GM12878 (cell line): ENCODE data around the gene LMAN1L. TPM values are rescaled to one million over a fixed set of nuclear protein-coding genes. Genes with fewer than 3 reads are reported as not detected.

Experiments used
- CEBPB ChIP-seq, 2 experiments: fragments of 150-350 bp in 1 of 2; IDR thresholded peaks; 2 replicates each; pipeline ENCODE4 v1.6.1; 2012 to 2014; ENCODE audit warnings: low read depth in 2 of 2, low read length in 2 of 2, borderline replicate concordance in 1 of 2, inconsistent platforms in 1 of 2
- CHD2 ChIP-seq: IDR thresholded peaks from 2 replicates; pipeline ENCODE4 v1.6.1; 2011; ENCODE audit warnings: low read depth, low read length, improper control_type of control experiment, borderline replicate concordance
- CREB1 ChIP-seq: IDR thresholded peaks from 2 replicates; pipeline ENCODE4 v1.6.1; 2012; ENCODE audit warnings: low read depth, mild to moderate bottlenecking, inconsistent platforms
- EED ChIP-seq: sonication (generic); IDR thresholded peaks from 2 replicates; pipeline ENCODE4 v1.6.1; 2016; ENCODE audit warnings: antibody characterized with exemption, low read depth
- IKZF2 ChIP-seq, 2 experiments: fragments of 450-650 bp; IDR thresholded peaks; 2 replicates each; pipeline ENCODE4 v1.6.1; 2017; ENCODE audit warnings: mild to moderate bottlenecking in 2 of 2, moderate library complexity in 2 of 2
- JUND ChIP-seq: IDR thresholded peaks from 2 replicates; pipeline ENCODE4 v1.6.1; 2012; ENCODE audit warnings: low read depth, mild to moderate bottlenecking, low read length, improper control_type of control experiment, moderate library complexity
- MTA2 ChIP-seq: fragments of 450-650 bp; IDR thresholded peaks from 2 replicates; pipeline ENCODE4 v1.6.1; 2016; ENCODE audit warnings: low read depth, mild to moderate bottlenecking, moderate library complexity
- MTA3 ChIP-seq: IDR thresholded peaks from 2 replicates; pipeline ENCODE4 v1.6.1; 2012; ENCODE audit warnings: low read length, inconsistent platforms, borderline replicate concordance
- MYB ChIP-seq: fragments of 150-350 bp; IDR thresholded peaks from 2 replicates; pipeline ENCODE4 v1.6.1; 2014; ENCODE audit warnings: mild to moderate bottlenecking, low read depth, low read length, borderline replicate concordance
- NFXL1 ChIP-seq: fragments of 450-650 bp; IDR thresholded peaks from 2 replicates; pipeline ENCODE4 v1.6.1; 2017; ENCODE audit warnings: antibody characterized with exemption, mild to moderate bottlenecking, borderline replicate concordance
- PAX8 ChIP-seq: fragments of 450-650 bp; IDR thresholded peaks from 2 replicates; pipeline ENCODE4 v1.6.1; 2017; ENCODE audit warnings: mild to moderate bottlenecking, moderate library complexity
- PML ChIP-seq: IDR thresholded peaks from 2 replicates; pipeline ENCODE4 v1.6.1; 2012; ENCODE audit warnings: low read length, inconsistent platforms
- RCOR1 ChIP-seq: conservative IDR thresholded peaks from 2 replicates; pipeline ENCODE4 v1.6.1; 2012; ENCODE audit warnings: low read depth, low read length, improper control_type of control experiment
- RUNX3 ChIP-seq: IDR thresholded peaks from 2 replicates; pipeline ENCODE4 v1.6.1; 2012; ENCODE audit warnings: low read length, inconsistent platforms
- SMARCA5 ChIP-seq: fragments of 450-650 bp; IDR thresholded peaks from 2 replicates; pipeline ENCODE4 v1.6.1; 2017; ENCODE audit warnings: mild to moderate bottlenecking
- SUPT20H ChIP-seq: IDR thresholded peaks from 2 replicates; pipeline ENCODE4 v1.6.1; 2011; ENCODE audit warnings: low read depth, mild to moderate bottlenecking, low read length, moderate library complexity, borderline replicate concordance; ENCODE audit not compliant: control insufficient read depth
- TAF1 ChIP-seq: IDR thresholded peaks from 2 replicates; pipeline ENCODE4 v1.6.1; 2011; ENCODE audit warnings: mild to moderate bottlenecking, low read depth, low read length, borderline replicate concordance
- ZNF384 ChIP-seq: IDR thresholded peaks from 2 replicates; pipeline ENCODE4 v1.6.1; 2012; ENCODE audit warnings: low read depth, mild to moderate bottlenecking, low read length, improper control_type of control experiment, borderline replicate concordance
- polyA plus RNA-seq, 11 experiments: library from polyadenylated mRNA; depleted of rRNA in 4 of 11; unstranded in 6 of 11; stranded (reverse) in 5 of 11; fragments of >200 nt; fragmentation: Nextera tagmentation in 4 of 11; fragmentation: Illumina TruSeq in 1 of 11; extraction: Ambion mirVana in 4 of 11; extraction: Trizol in 1 of 11; gene quantifications; 1 replicate in 1 of 11; 2 replicates in 10 of 11; pipeline versions ENCODE4 v1.2.1 to v1.2.3, GENCODE V29; 2011 to 2016; ENCODE audit warnings: inconsistent platforms in 2 of 11, missing spikeins in 2 of 11, low read depth in 1 of 11
- total RNA-seq, 4 experiments: library from RNA; depleted of rRNA in 3 of 4; stranded (reverse); fragments of >200 nt in 3 of 4; fragmentation: Illumina TruSeq in 1 of 4; extraction: Trizol in 1 of 4; gene quantifications; 2 replicates each; pipeline versions ENCODE4 v1.2.1 to v1.2.3, GENCODE V29; 2013 to 2021
- TF ChIP-seq, protein P1 (sequence below): fragments of 450-650 bp; IDR thresholded peaks from 2 replicates; pipeline ENCODE4 v1.6.1; 2018; ENCODE audit warnings: mild to moderate bottlenecking, low read depth, moderate library complexity; ENCODE audit not compliant: partially characterized antibody
- TF ChIP-seq, protein P2 (sequence below): IDR thresholded peaks from 2 replicates; pipeline ENCODE4 v1.6.1; 2012; ENCODE audit warnings: low read length, inconsistent platforms
- TF ChIP-seq, protein P3 (sequence below): IDR thresholded peaks from 2 replicates; pipeline ENCODE4 v1.6.1; 2012; ENCODE audit warnings: low read depth, low read length, improper control_type of control experiment
- TF ChIP-seq, protein P4 (sequence below): fragments of 150-350 bp; IDR thresholded peaks from 2 replicates; pipeline ENCODE4 v1.6.1; 2016; ENCODE audit warnings: low read depth, low read length
- TF ChIP-seq, protein P5 (sequence below): fragments of 450-650 bp; IDR thresholded peaks from 2 replicates; pipeline ENCODE4 v1.6.1; 2014; ENCODE audit warnings: mild to moderate bottlenecking

The LMAN1L gene
- total and polyA plus RNA-seq, 10 of the 15 experiments (the other 5 are each of a cell fraction or from before 2014, with no cell fraction given) = not detected

DNA sequence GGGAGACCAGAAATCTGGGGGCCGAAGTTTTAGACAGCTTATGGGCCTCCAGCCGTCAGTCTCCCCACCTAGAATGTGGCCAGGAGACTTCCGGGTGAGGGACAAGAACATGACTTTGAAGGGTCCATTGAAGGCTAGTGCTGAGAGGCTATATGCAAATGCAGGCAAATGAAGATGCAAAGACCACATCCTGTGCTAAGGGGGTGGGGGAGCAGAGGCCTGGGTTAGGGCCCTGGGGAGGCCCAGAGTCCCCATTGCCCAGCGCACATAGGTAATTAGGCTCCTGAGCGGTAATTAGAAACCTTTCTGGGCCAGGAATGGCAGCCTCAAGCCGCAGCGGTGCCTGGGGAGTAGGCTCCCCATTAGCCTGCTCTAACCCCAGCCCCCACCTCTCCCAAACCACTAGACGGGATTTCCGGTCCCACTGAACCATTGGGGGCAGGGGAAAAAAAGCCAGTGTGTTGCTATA is 23.9 kb upstream of the LMAN1L start (continued):
- TF ChIP-seq, protein P1, sequence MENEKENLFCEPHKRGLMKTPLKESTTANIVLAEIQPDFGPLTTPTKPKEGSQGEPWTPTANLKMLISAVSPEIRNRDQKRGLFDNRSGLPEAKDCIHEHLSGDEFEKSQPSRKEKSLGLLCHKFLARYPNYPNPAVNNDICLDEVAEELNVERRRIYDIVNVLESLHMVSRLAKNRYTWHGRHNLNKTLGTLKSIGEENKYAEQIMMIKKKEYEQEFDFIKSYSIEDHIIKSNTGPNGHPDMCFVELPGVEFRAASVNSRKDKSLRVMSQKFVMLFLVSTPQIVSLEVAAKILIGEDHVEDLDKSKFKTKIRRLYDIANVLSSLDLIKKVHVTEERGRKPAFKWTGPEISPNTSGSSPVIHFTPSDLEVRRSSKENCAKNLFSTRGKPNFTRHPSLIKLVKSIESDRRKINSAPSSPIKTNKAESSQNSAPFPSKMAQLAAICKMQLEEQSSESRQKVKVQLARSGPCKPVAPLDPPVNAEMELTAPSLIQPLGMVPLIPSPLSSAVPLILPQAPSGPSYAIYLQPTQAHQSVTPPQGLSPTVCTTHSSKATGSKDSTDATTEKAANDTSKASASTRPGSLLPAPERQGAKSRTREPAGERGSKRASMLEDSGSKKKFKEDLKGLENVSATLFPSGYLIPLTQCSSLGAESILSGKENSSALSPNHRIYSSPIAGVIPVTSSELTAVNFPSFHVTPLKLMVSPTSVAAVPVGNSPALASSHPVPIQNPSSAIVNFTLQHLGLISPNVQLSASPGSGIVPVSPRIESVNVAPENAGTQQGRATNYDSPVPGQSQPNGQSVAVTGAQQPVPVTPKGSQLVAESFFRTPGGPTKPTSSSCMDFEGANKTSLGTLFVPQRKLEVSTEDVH = no peak
- no peak for TF ChIP-seq MTA3
- TF ChIP-seq CHD2 = peak; percentile 85
- TF ChIP-seq RCOR1 = peak; percentile 67; the same call in 1 of the 2 replicates
- no peak for TF ChIP-seq PML
- TF ChIP-seq MTA2 = peak; percentile 99
- TF ChIP-seq RUNX3 = no peak
- TF ChIP-seq JUND = no peak; the same call in 1 of the 2 replicates
- no peak for TF ChIP-seq MYB
- no peak for TF ChIP-seq CEBPB (IDR thresholded peaks at IDR 0.05; ENCODE audit: borderline replicate concordance in 1 of 2, low read depth in 2 of 2, low read length in 2 of 2)
- TF ChIP-seq CREB1 = no peak
- peak; percentile 98 for TF ChIP-seq TAF1
- TF ChIP-seq NFXL1 = no peak
- TF ChIP-seq, protein P2, sequence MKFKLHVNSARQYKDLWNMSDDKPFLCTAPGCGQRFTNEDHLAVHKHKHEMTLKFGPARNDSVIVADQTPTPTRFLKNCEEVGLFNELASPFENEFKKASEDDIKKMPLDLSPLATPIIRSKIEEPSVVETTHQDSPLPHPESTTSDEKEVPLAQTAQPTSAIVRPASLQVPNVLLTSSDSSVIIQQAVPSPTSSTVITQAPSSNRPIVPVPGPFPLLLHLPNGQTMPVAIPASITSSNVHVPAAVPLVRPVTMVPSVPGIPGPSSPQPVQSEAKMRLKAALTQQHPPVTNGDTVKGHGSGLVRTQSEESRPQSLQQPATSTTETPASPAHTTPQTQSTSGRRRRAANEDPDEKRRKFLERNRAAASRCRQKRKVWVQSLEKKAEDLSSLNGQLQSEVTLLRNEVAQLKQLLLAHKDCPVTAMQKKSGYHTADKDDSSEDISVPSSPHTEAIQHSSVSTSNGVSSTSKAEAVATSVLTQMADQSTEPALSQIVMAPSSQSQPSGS = no peak
- TF ChIP-seq SMARCA5 = no peak
- TF ChIP-seq PAX8 = no peak
- peak; percentile 78 for TF ChIP-seq EED
- peak; percentile 29; the same call in 1 of the 2 replicates for TF ChIP-seq ZNF384
- TF ChIP-seq IKZF2 (IDR thresholded peaks at IDR 0.05) = peak; percentile 97 to 99
- TF ChIP-seq, protein P3, sequence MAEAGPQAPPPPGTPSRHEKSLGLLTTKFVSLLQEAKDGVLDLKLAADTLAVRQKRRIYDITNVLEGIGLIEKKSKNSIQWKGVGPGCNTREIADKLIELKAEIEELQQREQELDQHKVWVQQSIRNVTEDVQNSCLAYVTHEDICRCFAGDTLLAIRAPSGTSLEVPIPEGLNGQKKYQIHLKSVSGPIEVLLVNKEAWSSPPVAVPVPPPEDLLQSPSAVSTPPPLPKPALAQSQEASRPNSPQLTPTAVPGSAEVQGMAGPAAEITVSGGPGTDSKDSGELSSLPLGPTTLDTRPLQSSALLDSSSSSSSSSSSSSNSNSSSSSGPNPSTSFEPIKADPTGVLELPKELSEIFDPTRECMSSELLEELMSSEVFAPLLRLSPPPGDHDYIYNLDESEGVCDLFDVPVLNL = no peak
- TF ChIP-seq, protein P4, sequence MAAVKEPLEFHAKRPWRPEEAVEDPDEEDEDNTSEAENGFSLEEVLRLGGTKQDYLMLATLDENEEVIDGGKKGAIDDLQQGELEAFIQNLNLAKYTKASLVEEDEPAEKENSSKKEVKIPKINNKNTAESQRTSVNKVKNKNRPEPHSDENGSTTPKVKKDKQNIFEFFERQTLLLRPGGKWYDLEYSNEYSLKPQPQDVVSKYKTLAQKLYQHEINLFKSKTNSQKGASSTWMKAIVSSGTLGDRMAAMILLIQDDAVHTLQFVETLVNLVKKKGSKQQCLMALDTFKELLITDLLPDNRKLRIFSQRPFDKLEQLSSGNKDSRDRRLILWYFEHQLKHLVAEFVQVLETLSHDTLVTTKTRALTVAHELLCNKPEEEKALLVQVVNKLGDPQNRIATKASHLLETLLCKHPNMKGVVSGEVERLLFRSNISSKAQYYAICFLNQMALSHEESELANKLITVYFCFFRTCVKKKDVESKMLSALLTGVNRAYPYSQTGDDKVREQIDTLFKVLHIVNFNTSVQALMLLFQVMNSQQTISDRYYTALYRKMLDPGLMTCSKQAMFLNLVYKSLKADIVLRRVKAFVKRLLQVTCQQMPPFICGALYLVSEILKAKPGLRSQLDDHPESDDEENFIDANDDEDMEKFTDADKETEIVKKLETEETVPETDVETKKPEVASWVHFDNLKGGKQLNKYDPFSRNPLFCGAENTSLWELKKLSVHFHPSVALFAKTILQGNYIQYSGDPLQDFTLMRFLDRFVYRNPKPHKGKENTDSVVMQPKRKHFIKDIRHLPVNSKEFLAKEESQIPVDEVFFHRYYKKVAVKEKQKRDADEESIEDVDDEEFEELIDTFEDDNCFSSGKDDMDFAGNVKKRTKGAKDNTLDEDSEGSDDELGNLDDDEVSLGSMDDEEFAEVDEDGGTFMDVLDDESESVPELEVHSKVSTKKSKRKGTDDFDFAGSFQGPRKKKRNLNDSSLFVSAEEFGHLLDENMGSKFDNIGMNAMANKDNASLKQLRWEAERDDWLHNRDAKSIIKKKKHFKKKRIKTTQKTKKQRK = no peak
- no peak for TF ChIP-seq SUPT20H
- TF ChIP-seq, protein P5, sequence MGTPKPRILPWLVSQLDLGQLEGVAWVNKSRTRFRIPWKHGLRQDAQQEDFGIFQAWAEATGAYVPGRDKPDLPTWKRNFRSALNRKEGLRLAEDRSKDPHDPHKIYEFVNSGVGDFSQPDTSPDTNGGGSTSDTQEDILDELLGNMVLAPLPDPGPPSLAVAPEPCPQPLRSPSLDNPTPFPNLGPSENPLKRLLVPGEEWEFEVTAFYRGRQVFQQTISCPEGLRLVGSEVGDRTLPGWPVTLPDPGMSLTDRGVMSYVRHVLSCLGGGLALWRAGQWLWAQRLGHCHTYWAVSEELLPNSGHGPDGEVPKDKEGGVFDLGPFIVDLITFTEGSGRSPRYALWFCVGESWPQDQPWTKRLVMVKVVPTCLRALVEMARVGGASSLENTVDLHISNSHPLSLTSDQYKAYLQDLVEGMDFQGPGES = no peak
